ENCODE results near the gene SOX8.

Gene SOX8

DNA sequence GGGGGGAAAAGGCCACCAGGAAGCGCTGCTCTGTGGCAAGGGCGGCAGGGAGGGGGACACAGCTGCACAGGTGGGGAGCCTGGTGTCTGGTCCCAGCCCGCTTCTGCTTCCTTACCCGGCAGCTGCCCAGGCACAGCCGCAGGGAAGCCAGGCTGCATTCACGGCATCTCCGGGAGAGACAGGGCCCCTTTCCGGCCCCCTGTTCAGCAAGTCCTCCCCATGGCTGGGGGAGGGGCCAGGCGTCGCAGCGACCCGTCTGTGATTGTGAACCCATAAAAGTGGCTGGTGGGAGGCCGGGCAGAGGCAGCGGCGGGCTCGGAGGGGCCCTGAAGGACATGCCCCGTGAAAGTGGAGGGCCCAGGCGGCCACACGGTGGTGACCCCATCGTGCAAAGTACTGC is 28.7 kb downstream of the SOX8 start:
- CTCF ChIA-PET, result no interaction called here
- POLR2A ChIA-PET, result no interaction called here
- no peak for DNase-seq (ENCODE audit: extremely low spot score)

GRCh38 chr16:1010815-1011214 is 29.2 kb downstream of the SOX8 start:
- TF ChIP-seq FOXK2 (IDR thresholded peaks at IDR 0.05), result no peak
- TF ChIP-seq SP1 (IDR thresholded peaks at IDR 0.05), result no peak
- TF ChIP-seq LEF1 (IDR thresholded peaks at IDR 0.05; ENCODE audit: borderline replicate concordance), result no peak
- no peak for TF ChIP-seq NFRKB (IDR thresholded peaks at IDR 0.05)
- no peak for TF ChIP-seq SUZ12 (IDR thresholded peaks at IDR 0.05)
- TF ChIP-seq FOXM1 (IDR thresholded peaks at IDR 0.05; ENCODE audit: borderline replicate concordance), result no peak
- TF ChIP-seq TARDBP (IDR thresholded peaks at IDR 0.05), result no peak
- POLR2A ChIA-PET, result no interaction called here
- DNase-seq (ENCODE audit: extremely low spot score), result no peak
- CTCF ChIA-PET, result no interaction called here

More for the DNA sequence above, 28.7 kb downstream of the SOX8 start:
- no peak for TF ChIP-seq LEF1 (IDR thresholded peaks at IDR 0.05; ENCODE audit: borderline replicate concordance)
- no peak for TF ChIP-seq BHLHE40 (IDR thresholded peaks at IDR 0.05; ENCODE audit: borderline replicate concordance)
- TF ChIP-seq FOXM1 (IDR thresholded peaks at IDR 0.05; ENCODE audit: borderline replicate concordance), result no peak

- TF ChIP-seq ZNF384 (IDR thresholded peaks at IDR 0.05) (no peak), FOXM1 (IDR thresholded peaks at IDR 0.05; ENCODE audit: borderline replicate concordance) (no peak)
- ChIA-PET CTCF (no interaction called here), POLR2A (no interaction called here)
- no peak for DNase-seq (ENCODE audit: extremely low spot score)
These were observed 29.9 kb downstream of the SOX8 start for GRCh38 chr16:1011316-1012082.

- ChIA-PET POLR2A (no interaction called here), CTCF (no interaction called here)
- TF ChIP-seq FOXA1 (IDR thresholded peaks at IDR 0.05) (no peak), HDGF (IDR thresholded peaks at IDR 0.05; ENCODE audit: borderline replicate concordance) (no peak), FOXK2 (IDR thresholded peaks at IDR 0.05) (no peak)
- no peak for DNase-seq (ENCODE audit: extremely low spot score)
These were observed 30.6 kb downstream of the SOX8 start for GRCh38 chr16:1012135-1012534.

- no peak for DNase-seq (ENCODE audit: extremely low spot score)
- ChIA-PET POLR2A (no interaction called here), CTCF (no interaction called here)
- TF ChIP-seq HDGF (IDR thresholded peaks at IDR 0.05; ENCODE audit: borderline replicate concordance), result no peak
- no peak for TF ChIP-seq ELF4 (IDR thresholded peaks at IDR 0.05)
- no peak for TF ChIP-seq TARDBP (IDR thresholded peaks at IDR 0.05)
- TF ChIP-seq L3MBTL2 (conservative IDR thresholded peaks at IDR 0.05), result no peak
These were observed 31.4 kb downstream of the SOX8 start for GRCh38 chr16:1012722-1013592.

DNA sequence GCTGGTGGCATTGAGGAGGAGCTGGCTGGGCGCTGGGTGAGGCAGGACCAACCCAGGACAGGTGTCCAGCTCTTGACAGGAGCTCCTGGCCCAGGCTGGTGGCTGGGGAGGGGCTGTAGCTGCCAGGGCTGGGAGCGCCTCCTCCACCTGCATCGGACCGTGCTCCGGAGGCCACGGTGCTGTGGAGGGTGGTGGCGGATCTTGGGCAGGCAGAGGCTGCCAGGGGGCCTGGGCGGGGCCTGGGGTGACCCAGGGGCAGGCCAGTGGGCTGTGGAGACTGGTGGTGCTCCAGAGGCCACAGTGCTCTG is 32.0 kb downstream of the SOX8 start:
- DNase-seq (ENCODE audit: extremely low spot score), result no peak
- POLR2A ChIA-PET, result no interaction called here
- TF ChIP-seq FOXM1 (IDR thresholded peaks at IDR 0.05; ENCODE audit: borderline replicate concordance) (no peak), HDGF (IDR thresholded peaks at IDR 0.05; ENCODE audit: borderline replicate concordance) (no peak), L3MBTL2 (conservative IDR thresholded peaks at IDR 0.05) (no peak), FOXA1 (IDR thresholded peaks at IDR 0.05) (no peak)
- CTCF ChIA-PET, result no interaction called here

GRCh38 chr16:1014221-1014620 is 32.7 kb downstream of the SOX8 start:
- POLR2A ChIA-PET, result no interaction called here
- no peak for TF ChIP-seq PKNOX1 (IDR thresholded peaks at IDR 0.05)
- TF ChIP-seq FOXK2 (IDR thresholded peaks at IDR 0.05), result no peak
- DNase-seq (ENCODE audit: extremely low spot score), result no peak
- CTCF ChIA-PET, result no interaction called here

- CTCF ChIA-PET, result no interaction called here
- DNase-seq (ENCODE audit: extremely low spot score), result no peak
- POLR2A ChIA-PET, result no interaction called here
These were observed 33.4 kb downstream of the SOX8 start for GRCh38 chr16:1014771-1015495.

More at GRCh38 chr16:1014771-1015495, 33.4 kb downstream of the SOX8 start:
- TF ChIP-seq ZNF384 (IDR thresholded peaks at IDR 0.05) (no peak), TARDBP (IDR thresholded peaks at IDR 0.05) (no peak), LEF1 (IDR thresholded peaks at IDR 0.05; ENCODE audit: borderline replicate concordance) (no peak), L3MBTL2 (conservative IDR thresholded peaks at IDR 0.05) (no peak), CTBP1 (IDR thresholded peaks at IDR 0.05; ENCODE audit: borderline replicate concordance) (no peak), FOXM1 (IDR thresholded peaks at IDR 0.05; ENCODE audit: borderline replicate concordance) (no peak), FOXA1 (IDR thresholded peaks at IDR 0.05) (no peak)
